ENCODE data around the gene CTAGE9.

Gene CTAGE9

DNA sequence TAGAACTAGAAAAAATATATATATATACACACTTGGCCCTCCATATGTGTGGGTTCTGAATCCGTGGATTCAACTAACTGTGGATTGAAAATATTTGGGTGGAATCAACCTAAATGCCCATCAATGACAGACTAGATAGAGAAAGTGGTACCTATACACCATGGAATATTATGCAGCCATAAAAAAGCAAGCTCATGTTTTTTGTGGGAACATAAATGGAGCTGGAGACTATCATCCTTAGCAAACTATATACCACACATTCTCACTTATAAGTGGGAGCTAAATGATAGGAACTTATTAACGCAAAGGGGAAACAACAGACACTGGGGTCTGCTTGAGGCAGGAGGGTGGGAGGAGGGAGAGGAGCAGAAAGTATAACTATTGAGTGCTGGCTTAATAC lies 37.6 kb downstream of the CTAGE9 start:
- DNase-seq (ENCODE audit: low spot score) = no peak

GRCh38 chr6:131669891-131670290 lies 40.9 kb downstream of the CTAGE9 start:
- DNase-seq (ENCODE audit: low spot score) = no peak

GRCh38 chr6:131663578-131664165 lies 47.1 kb downstream of the CTAGE9 start:
- DNase-seq (ENCODE audit: low spot score) = no peak

DNA sequence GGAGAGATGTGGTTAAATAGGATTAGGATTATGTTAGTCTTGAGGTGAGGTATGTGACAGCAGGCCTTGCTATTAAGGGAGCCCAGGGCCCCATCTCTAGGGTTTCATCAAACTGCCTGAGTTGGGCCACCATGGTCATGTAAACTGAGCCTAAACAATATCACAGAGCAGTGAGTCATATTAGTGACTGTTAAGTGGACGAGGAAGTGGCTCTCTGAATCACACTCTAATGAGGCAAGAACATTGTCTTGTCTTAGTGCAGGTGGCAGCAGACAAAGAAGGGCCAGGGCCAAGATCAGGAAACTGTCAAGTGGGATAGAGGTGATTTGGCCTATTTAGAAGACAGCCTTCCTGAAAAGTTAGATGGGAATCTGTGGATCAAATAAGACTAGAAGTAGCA lies 50.6 kb downstream of the CTAGE9 start:
- DNase-seq (ENCODE audit: low spot score) = no peak

All from activated CD4-positive, alpha-beta T cell treated with anti-CD3 and anti-CD28 coated beads, Interleukin-2, Interleukin-4, amounts not matched to agents 100 ng/mL and 50 ng/mL, durations not matched to agents 16 hours and 8 hours (primary cell).